ENCODE results near the gene TMEM151B. TPM values are rescaled to one million over a fixed set of nuclear protein-coding genes. Genes with fewer than 3 reads are reported as not detected.

The TMEM151B gene
- total and polyA plus RNA-seq, 9 of the 15 experiments (the other 6 are each of a cell fraction or from before 2014, with no cell fraction given), result not detected

DNA sequence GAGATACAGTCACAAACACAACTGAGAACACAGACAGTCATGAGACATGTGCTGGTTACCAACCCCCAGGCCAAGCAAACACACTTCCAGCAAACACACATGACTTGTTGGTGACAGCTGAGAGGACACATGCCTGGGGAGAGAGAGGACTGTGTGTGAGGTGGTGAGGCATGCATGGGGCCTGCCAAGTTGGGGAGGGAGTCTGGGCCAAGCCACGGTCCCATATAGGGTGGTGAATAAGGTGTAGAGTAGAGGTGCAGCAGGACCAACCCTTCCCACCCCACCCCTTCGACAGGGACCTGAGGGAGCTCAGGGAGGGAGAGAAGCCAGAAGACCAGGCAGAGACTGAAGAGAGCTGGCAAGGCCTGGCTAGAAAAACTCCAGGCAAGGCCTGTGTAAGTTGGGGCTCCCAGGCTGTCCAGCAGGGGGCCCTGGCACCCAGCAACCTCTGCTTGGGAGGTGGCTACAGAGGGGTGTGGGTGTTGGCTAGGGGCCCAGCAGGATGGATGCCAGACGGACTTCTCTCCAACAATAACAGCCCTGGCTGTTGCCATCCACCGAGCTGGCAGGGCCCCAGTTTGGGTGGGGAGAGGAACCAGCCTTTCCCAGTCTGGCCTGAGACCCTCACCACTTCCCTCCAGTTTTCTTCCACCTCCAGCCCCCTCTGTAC, 48.8 kb upstream of the TMEM151B start (continued):
- TF ChIP-seq, protein P1, sequence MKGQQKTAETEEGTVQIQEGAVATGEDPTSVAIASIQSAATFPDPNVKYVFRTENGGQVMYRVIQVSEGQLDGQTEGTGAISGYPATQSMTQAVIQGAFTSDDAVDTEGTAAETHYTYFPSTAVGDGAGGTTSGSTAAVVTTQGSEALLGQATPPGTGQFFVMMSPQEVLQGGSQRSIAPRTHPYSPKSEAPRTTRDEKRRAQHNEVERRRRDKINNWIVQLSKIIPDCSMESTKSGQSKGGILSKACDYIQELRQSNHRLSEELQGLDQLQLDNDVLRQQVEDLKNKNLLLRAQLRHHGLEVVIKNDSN (CRISPR knock-in tag; IDR thresholded peaks at IDR 0.05), result peak; percentile 43; the same call in 1 of the 2 replicates

GRCh38 chr6:44221961-44222335, 48.3 kb upstream of the TMEM151B start:
- H3K4me2 ChIP-seq (ENCODE audit: insufficient read depth, low read length), result no peak overlapping the region; the same call in 1 of the 2 replicates
- peaks cover 39% of the 10 kb centered on the region for H3K79me2 ChIP-seq (ENCODE audit: control insufficient read depth, insufficient read depth, low read length)
- H3K4me3 ChIP-seq, result no peak overlapping the region
- in situ Hi-C loops (cut with MboI) (no loop called here), intact Hi-C loops (cut with micrococcal nuclease) (loop anchor here (2.0 to 10.0 kb wide), 2 partner anchors 17 to 587 kb away; partner anchors contain the start of gene MAD2L1BP)
- H2AFZ ChIP-seq (ENCODE audit: low read depth, low read length), result 0 out of 2 replicates have a peak overlapping the region, but pooled peaks have one; percentile 10
- H3K9me1 ChIP-seq (ENCODE audit: control insufficient read depth, insufficient read depth, low read length), result no peaks in the 10 kb centered on the region
- no peak overlapping the region for H3K27ac ChIP-seq (ENCODE audit: extremely low read depth, low read depth, low read length)
- no peak for ATAC-seq
- H3K4me1 ChIP-seq (replicated peaks in 1 of 2; ENCODE audit: control insufficient read depth in 2 of 2, insufficient read depth in 2 of 2, low read length in 2 of 2), result peaks cover 74 to 88% of the 10 kb centered on the region in 2 experiments
- H3K9ac ChIP-seq (ENCODE audit: insufficient read depth in 1 of 2, low read depth in 2 of 2, low read length in 2 of 2), result peak overlapping the region in 1 of 2 experiments; percentile 61; a peak in 1 of 4 replicates
- peaks cover 2% of the 10 kb centered on the region; the same call in 1 of the 3 replicates for H3K36me3 ChIP-seq (ENCODE audit: control insufficient read depth, insufficient read depth, low read length)
- 0 out of 2 replicates have a peak, but pooled peaks cover 3% of the 10 kb centered on the region for H4K20me1 ChIP-seq (replicated peaks; ENCODE audit: control insufficient read depth, insufficient read depth, low read length)
- no peaks in the 10 kb centered on the region for H3K9me3 ChIP-seq (replicated peaks; ENCODE audit: control insufficient read depth, insufficient read depth, low read depth, low read length)
- no peak for FAIRE-seq
- BruUV-seq (replicated peaks), result no TSS peak
- ChIA-PET CTCF (ENCODE audit: low intra/inter-chr PET ratio) (interaction anchor here (1.9 kb wide), 1 partner anchor 49 kb away, joined by 5 read pairs; no protein-coding TSS in a partner anchor), POLR2A (interaction anchor here (0.8 to 6.8 kb wide), 6 partner anchors 13 to 62 kb away, joined by 3 to 52 read pairs (median 6); partner anchors contain the start of gene HSP90AB1)
- TF ChIP-seq ERF (CRISPR knock-in tag; IDR thresholded peaks at IDR 0.05) (0 out of 2 replicates have a peak, but pooled peaks have one; percentile 42), ZBTB26 (CRISPR knock-in tag; IDR thresholded peaks at IDR 0.05) (peak; percentile 20; the same call in 1 of the 2 replicates)
- TF ChIP-seq, protein P2, sequence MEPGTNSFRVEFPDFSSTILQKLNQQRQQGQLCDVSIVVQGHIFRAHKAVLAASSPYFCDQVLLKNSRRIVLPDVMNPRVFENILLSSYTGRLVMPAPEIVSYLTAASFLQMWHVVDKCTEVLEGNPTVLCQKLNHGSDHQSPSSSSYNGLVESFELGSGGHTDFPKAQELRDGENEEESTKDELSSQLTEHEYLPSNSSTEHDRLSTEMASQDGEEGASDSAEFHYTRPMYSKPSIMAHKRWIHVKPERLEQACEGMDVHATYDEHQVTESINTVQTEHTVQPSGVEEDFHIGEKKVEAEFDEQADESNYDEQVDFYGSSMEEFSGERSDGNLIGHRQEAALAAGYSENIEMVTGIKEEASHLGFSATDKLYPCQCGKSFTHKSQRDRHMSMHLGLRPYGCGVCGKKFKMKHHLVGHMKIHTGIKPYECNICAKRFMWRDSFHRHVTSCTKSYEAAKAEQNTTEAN (CRISPR knock-in tag; IDR thresholded peaks at IDR 0.05), result no peak
- H3K27me3 ChIP-seq (ENCODE audit: control insufficient read depth in 2 of 2, insufficient read depth in 2 of 2, low read length in 2 of 2), result no peaks in the 10 kb centered on the region
- no peak for DNase-seq (ENCODE audit: extremely low read depth in 1 of 4, low spot score in 3 of 4)
- 78% methylated on average over 2 of the region's 2 CpGs for WGBS (ENCODE audit: insufficient coverage, low coverage, missing lambda C conversion rate)

Measured in K562 (cell line).